ENCODE data around the gene RRP36. TPM values are rescaled to one million over a fixed set of nuclear protein-coding genes. Genes with fewer than 3 reads are reported as not detected.

Gene RRP36
- total and polyA plus RNA-seq, 9 of the 15 experiments (the other 6 are each of a cell fraction or from before 2014, with no cell fraction given), result 27.6 to 150 (median 114) TPM

- no peak for TF ChIP-seq RERE (CRISPR knock-in tag; IDR thresholded peaks at IDR 0.05; ENCODE audit: borderline replicate concordance)
- TF ChIP-seq MNT (conservative IDR thresholded peaks at IDR 0.05), result no peak
- peak; percentile 47; the same call in 1 of the 2 replicates for TF ChIP-seq ARID1B (IDR thresholded peaks at IDR 0.05)
- peak; percentile 34; the same call in 1 of the 2 replicates for TF ChIP-seq ZBTB9 (CRISPR knock-in tag; IDR thresholded peaks at IDR 0.05)
- TF ChIP-seq ZNF263 (CRISPR knock-in tag; IDR thresholded peaks at IDR 0.05; ENCODE audit: borderline replicate concordance), result peak; percentile 85
- 0 out of 2 replicates have a peak, but pooled peaks have one; percentile 27 for TF ChIP-seq MTA3 (IDR thresholded peaks at IDR 0.05; ENCODE audit: borderline replicate concordance)
- peak; percentile 54 for TF ChIP-seq POLR2B (IDR thresholded peaks at IDR 0.05; ENCODE audit: low read depth, partially characterized antibody)
- no peak for TF ChIP-seq SNIP1 (IDR thresholded peaks at IDR 0.05; ENCODE audit: low read depth)
- 0 out of 4 replicates have a peak, but pooled peaks of 1 of the 2 experiments have one; percentile 22 for TF ChIP-seq ETV6 (IDR thresholded peaks at IDR 0.05; ENCODE audit: borderline replicate concordance in 1 of 2, low read depth in 2 of 2, low read length in 1 of 2)
- peak; percentile 18; the same call in 1 of the 2 replicates for TF ChIP-seq ETV6 (CRISPR knock-in tag; IDR thresholded peaks at IDR 0.05; ENCODE audit: borderline replicate concordance)
- TF ChIP-seq ZBTB12 (CRISPR knock-in tag; IDR thresholded peaks at IDR 0.05), result no peak; the same call in 1 of the 2 replicates
- TF ChIP-seq THRA (IDR thresholded peaks at IDR 0.05), result no peak
- TF ChIP-seq ZNF316 (IDR thresholded peaks at IDR 0.05), result no peak
- TF ChIP-seq ZNF3 (CRISPR knock-in tag; IDR thresholded peaks at IDR 0.05), result no peak
- peak; percentile 77; the same call in 1 of the 2 replicates for TF ChIP-seq PHF8 (IDR thresholded peaks at IDR 0.05; ENCODE audit: borderline replicate concordance, low read length)
- no peak for TF ChIP-seq ZNF174 (CRISPR knock-in tag; IDR thresholded peaks at IDR 0.05)
Measured at GRCh38 chr6:43013097-43013842, 8.2 kb upstream of the RRP36 start (continued).

All from K562 (cell line).